ENCODE measurements around the gene F10. TPM values are rescaled to one million over a fixed set of nuclear protein-coding genes. Genes with fewer than 3 reads are reported as not detected.

The F10 gene
- polyA plus RNA-seq, 1 of the 3 experiments (the other 2 are of a cell fraction): 12.5 TPM

GRCh38 chr13:113155982-113156655, 33.5 kb downstream of the F10 start:
- H3F3A ChIP-seq (replicated peaks; ENCODE audit: insufficient read depth): peaks cover 13% of the 10 kb centered on the region
- peaks cover 5 to 13% of the 10 kb centered on the region in 2 experiments; a peak in 1 of 4 replicates for H3K4me1 ChIP-seq (ENCODE audit: control insufficient read depth in 1 of 2, insufficient read depth in 2 of 2, low read depth in 1 of 2, low read length in 1 of 2)
- no peak overlapping the region for H3K27ac ChIP-seq (ENCODE audit: low read depth in 2 of 2, low read length in 1 of 2)
- ChIA-PET CTCF (interaction anchor here (0.6 to 1.0 kb wide), 4 partner anchors 129 to 217 kb away, joined by 3 to 5 read pairs (median 3); no protein-coding TSS in a partner anchor), POLR2A (no interaction called here)
- no peak overlapping the region for H2AFZ ChIP-seq (ENCODE audit: low read depth)
- no peaks in the 10 kb centered on the region for H3K36me3 ChIP-seq (replicated peaks in 1 of 2; ENCODE audit: control insufficient read depth in 1 of 2, insufficient read depth in 2 of 2, low read length in 1 of 2)
- TF ChIP-seq RXRA (IDR thresholded peaks at IDR 0.05; ENCODE audit: borderline replicate concordance, low read depth) (no peak), MAX (IDR thresholded peaks at IDR 0.05; ENCODE audit: low read depth) (no peak), FOXJ3 (CRISPR knock-in tag; IDR thresholded peaks at IDR 0.05) (no peak), FOSL2 (IDR thresholded peaks at IDR 0.05; ENCODE audit: borderline replicate concordance, low read depth) (no peak), CHD2 (IDR thresholded peaks at IDR 0.05; ENCODE audit: low read length, partially characterized antibody) (no peak), YY1 (IDR thresholded peaks at IDR 0.05; ENCODE audit: low read depth) (no peak), EZH2phosphoT487 (IDR thresholded peaks at IDR 0.05; ENCODE audit: borderline replicate concordance, low read depth) (no peak), RFX5 (IDR thresholded peaks at IDR 0.05; ENCODE audit: low read length) (no peak), TCF12 (IDR thresholded peaks at IDR 0.05) (no peak), RAD21 (IDR thresholded peaks at IDR 0.05; ENCODE audit: low read length) (no peak), PBX3 (IDR thresholded peaks at IDR 0.05) (no peak), RCOR1 (IDR thresholded peaks at IDR 0.05; ENCODE audit: low read length) (no peak), MXI1 (IDR thresholded peaks at IDR 0.05; ENCODE audit: low read depth, low read length) (no peak), GATA2 (CRISPR knock-in tag; IDR thresholded peaks at IDR 0.05) (no peak)
- TF ChIP-seq, protein P1, sequence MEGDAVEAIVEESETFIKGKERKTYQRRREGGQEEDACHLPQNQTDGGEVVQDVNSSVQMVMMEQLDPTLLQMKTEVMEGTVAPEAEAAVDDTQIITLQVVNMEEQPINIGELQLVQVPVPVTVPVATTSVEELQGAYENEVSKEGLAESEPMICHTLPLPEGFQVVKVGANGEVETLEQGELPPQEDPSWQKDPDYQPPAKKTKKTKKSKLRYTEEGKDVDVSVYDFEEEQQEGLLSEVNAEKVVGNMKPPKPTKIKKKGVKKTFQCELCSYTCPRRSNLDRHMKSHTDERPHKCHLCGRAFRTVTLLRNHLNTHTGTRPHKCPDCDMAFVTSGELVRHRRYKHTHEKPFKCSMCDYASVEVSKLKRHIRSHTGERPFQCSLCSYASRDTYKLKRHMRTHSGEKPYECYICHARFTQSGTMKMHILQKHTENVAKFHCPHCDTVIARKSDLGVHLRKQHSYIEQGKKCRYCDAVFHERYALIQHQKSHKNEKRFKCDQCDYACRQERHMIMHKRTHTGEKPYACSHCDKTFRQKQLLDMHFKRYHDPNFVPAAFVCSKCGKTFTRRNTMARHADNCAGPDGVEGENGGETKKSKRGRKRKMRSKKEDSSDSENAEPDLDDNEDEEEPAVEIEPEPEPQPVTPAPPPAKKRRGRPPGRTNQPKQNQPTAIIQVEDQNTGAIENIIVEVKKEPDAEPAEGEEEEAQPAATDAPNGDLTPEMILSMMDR (IDR thresholded peaks at IDR 0.05): no peak
- no peak for DNase-seq
- no peak overlapping the region for H3K4me3 ChIP-seq (ENCODE audit: low read depth in 2 of 2, low read length in 1 of 2)
- no peaks in the 10 kb centered on the region for H3K79me2 ChIP-seq (ENCODE audit: insufficient read depth)
- WGBS (ENCODE audit: low lambda C conversion rate): 89% methylated on average over 7 of the region's 9 CpGs
- no peak overlapping the region for H3K9ac ChIP-seq
- no peaks in the 10 kb centered on the region for H3K9me3 ChIP-seq
- H3K4me2 ChIP-seq: no peak overlapping the region
- no peaks in the 10 kb centered on the region for H3K27me3 ChIP-seq (ENCODE audit: insufficient read depth)
- no peaks in the 10 kb centered on the region for H3K9me2 ChIP-seq
- no peaks in the 10 kb centered on the region for H4K20me1 ChIP-seq (ENCODE audit: insufficient read depth)
